Right lobe of liver (tissue), 4 donors: ENCODE measurements around the gene DTNA.

ENCODE experiments used
- POLR2A ChIP-seq: fragments of 450-650 bp; IDR thresholded peaks from one replicate; pipeline ENCODE4 v1.6.1; 2017; ENCODE audit warnings: antibody characterized with exemption, mild to moderate bottlenecking
- TF ChIP-seq, protein P1 (sequence below), 4 donors: fragments of 200-600 bp in 3 of 4; fragments of 450-650 bp in 1 of 4; IDR thresholded peaks; one replicate each; pipeline versions ENCODE4 v1.5.1 to v1.8.0; 2016 to 2022; ENCODE audit warnings: antibody characterized with exemption in 4 of 4, mild to moderate bottlenecking in 2 of 4
- donor health status: DM: no; HTN: no; CAD: no.
- donor health status: DM: no; HTN: no; CAD: no.
- donor health status: DM: no; HTN: yes; CAD: no.

DNA sequence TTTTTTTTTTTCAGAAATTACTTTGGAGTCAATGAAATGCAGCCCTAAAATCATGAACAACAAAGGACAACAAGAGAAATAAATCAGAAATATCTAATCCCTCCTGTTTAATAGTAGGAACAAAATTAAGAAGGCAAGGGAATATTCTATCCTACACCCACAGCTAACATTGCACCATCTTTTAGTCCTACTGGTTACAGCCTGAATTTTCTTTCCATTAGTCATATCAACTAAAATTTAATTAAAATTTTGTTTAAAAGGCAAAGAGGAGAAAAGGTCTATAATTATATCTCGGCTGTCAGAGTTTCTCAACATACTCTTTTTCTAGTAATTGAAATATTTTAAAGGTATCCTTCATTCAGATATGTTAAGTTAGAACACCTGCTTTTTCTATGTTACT lies 61.9 kb downstream of the DTNA start:
- TF ChIP-seq, protein P1, sequence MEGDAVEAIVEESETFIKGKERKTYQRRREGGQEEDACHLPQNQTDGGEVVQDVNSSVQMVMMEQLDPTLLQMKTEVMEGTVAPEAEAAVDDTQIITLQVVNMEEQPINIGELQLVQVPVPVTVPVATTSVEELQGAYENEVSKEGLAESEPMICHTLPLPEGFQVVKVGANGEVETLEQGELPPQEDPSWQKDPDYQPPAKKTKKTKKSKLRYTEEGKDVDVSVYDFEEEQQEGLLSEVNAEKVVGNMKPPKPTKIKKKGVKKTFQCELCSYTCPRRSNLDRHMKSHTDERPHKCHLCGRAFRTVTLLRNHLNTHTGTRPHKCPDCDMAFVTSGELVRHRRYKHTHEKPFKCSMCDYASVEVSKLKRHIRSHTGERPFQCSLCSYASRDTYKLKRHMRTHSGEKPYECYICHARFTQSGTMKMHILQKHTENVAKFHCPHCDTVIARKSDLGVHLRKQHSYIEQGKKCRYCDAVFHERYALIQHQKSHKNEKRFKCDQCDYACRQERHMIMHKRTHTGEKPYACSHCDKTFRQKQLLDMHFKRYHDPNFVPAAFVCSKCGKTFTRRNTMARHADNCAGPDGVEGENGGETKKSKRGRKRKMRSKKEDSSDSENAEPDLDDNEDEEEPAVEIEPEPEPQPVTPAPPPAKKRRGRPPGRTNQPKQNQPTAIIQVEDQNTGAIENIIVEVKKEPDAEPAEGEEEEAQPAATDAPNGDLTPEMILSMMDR (IDR thresholded peaks at IDR 0.05) = no peak
- no peak for TF ChIP-seq POLR2A
